WTC11 (cell line): ENCODE data around the gene WNT7A. TPM values are rescaled to one million over a fixed set of nuclear protein-coding genes. Genes with fewer than 3 reads are reported as not detected.
"Not testable (repeated sequence)": the region's sequence is repeated elsewhere in the genome, so short reads cannot be mapped to it uniquely, and the experiment has no call there.

Experiments used
- ATAC-seq: fragments of 200-7000 bp; cut with Tn5 transposase; 2 replicates; pipeline ENCODE4 v1.10.0; 2021; ENCODE audit warnings: mild to moderate bottlenecking, moderate library complexity
- Bru-seq: library from RNA; stranded (reverse); fragments of 400-500 nt; gene quantifications from one replicate; lab custom pipeline; 2021; lab: Mats Ljungman, UMichigan
- CTCF ChIA-PET: fragments of 300-600 bp; sonication (Branson Sonifier 250); formaldehyde crosslinking; loops from one replicate; lab custom pipeline; 2021; ENCODE audit warnings: antibody characterized with exemption; lab: Charles Lee
- POLR2A ChIA-PET: fragments of 350-600 bp; sonication (Branson Sonifier 250); formaldehyde crosslinking; loops from one replicate; lab custom pipeline; 2021; ENCODE audit warnings: antibody characterized with exemption; lab: Charles Lee
- DNase-seq: peaks from one replicate; pipeline ENCODE4 v3.0.0; 2021; ENCODE audit warnings: low spot score
- H3K27ac Mint-ChIP-seq: 2 replicates; pipeline ENCODE4 v1.8.0; 2021; ENCODE audit warnings: mixed read lengths
- H3K27me3 Mint-ChIP-seq: 2 replicates; pipeline ENCODE4 v1.8.0; 2021; ENCODE audit warnings: low read depth, mild to moderate bottlenecking, moderate library complexity, mixed read lengths
- H3K36me3 Mint-ChIP-seq: 2 replicates; pipeline ENCODE4 v1.8.0; 2021; ENCODE audit warnings: mixed read lengths
- H3K4me1 Mint-ChIP-seq: 2 replicates; pipeline ENCODE4 v1.8.0; 2022; ENCODE audit warnings: mixed read lengths
- H3K4me3 Mint-ChIP-seq: 2 replicates; pipeline ENCODE4 v1.8.0; 2021; ENCODE audit warnings: mild to moderate bottlenecking, moderate library complexity, mixed read lengths
- H3K9me3 Mint-ChIP-seq: 2 replicates; pipeline ENCODE4 v1.8.0; 2021; ENCODE audit warnings: mixed read lengths
- ATF1 ChIP-seq: sonication (generic); formaldehyde crosslinking; IDR thresholded peaks from 2 replicates; pipeline ENCODE4 v1.8.1; 2023; ENCODE audit warnings: mild to moderate bottlenecking, moderate library complexity, missing genetic modification reagents
- CREB1 ChIP-seq: sonication (generic); formaldehyde crosslinking; IDR thresholded peaks from 2 replicates; pipeline ENCODE4 v1.8.0; 2023; ENCODE audit warnings: mild to moderate bottlenecking, missing genetic modification reagents
- ETV6 ChIP-seq: sonication (generic); formaldehyde crosslinking; IDR thresholded peaks from 2 replicates; pipeline ENCODE4 v1.8.1; 2022; ENCODE audit warnings: mild to moderate bottlenecking, missing genetic modification reagents
- FOXP1 ChIP-seq: sonication (generic); formaldehyde crosslinking; IDR thresholded peaks from 2 replicates; pipeline ENCODE4 v1.8.0; 2022; ENCODE audit warnings: missing genetic modification reagents, mild to moderate bottlenecking, moderate library complexity, borderline replicate concordance
- IRF2 ChIP-seq: sonication (generic); formaldehyde crosslinking; IDR thresholded peaks from 2 replicates; pipeline ENCODE4 v1.8.0; 2022; ENCODE audit warnings: low read depth, missing genetic modification reagents, borderline replicate concordance
- SMAD4 ChIP-seq: sonication (generic); formaldehyde crosslinking; IDR thresholded peaks from 2 replicates; pipeline ENCODE4 v1.8.0; 2022; ENCODE audit warnings: mild to moderate bottlenecking, missing genetic modification reagents
- TEAD4 ChIP-seq: sonication (generic); formaldehyde crosslinking; IDR thresholded peaks from 2 replicates; pipeline ENCODE4 v1.8.0; 2022; ENCODE audit warnings: mild to moderate bottlenecking, missing genetic modification reagents
- TP53 ChIP-seq: sonication (generic); formaldehyde crosslinking; IDR thresholded peaks from 2 replicates; pipeline ENCODE4 v1.8.1; 2023; ENCODE audit warnings: mild to moderate bottlenecking, missing genetic modification reagents
- ZNF232 ChIP-seq: sonication (generic); formaldehyde crosslinking; IDR thresholded peaks from 2 replicates; pipeline ENCODE4 v1.8.0; 2022; ENCODE audit warnings: mild to moderate bottlenecking, missing genetic modification reagents
- ZNF263 ChIP-seq: sonication (generic); formaldehyde crosslinking; IDR thresholded peaks from 2 replicates; pipeline ENCODE4 v1.8.1; 2022; ENCODE audit warnings: low read depth, mild to moderate bottlenecking, moderate library complexity, missing genetic modification reagents
- ZNF423 ChIP-seq: fragments of 250-450 bp; sonication (Bioruptor Pico); IDR thresholded peaks from 2 replicates; pipeline ENCODE4 v2.1.2; 2022; ENCODE audit warnings: mild to moderate bottlenecking, moderate library complexity
- long read RNA-seq, 3 experiments: library from RNA in 1 of 3; library from capped mRNA in 1 of 3; library from polyadenylated mRNA in 1 of 3; unstranded in 2 of 3; stranded (forward) in 1 of 3; transcript quantifications; one replicate each; pipeline ENCODE4 v2.0.0, GENCODE V29; 2021
- total RNA-seq: library from RNA; stranded (reverse); gene quantifications from 3 replicates; pipeline ENCODE4 v1.2.3, GENCODE V29; 2021
- TF ChIP-seq, protein P1 (sequence below): fragments of 200-600 bp; IDR thresholded peaks from 2 replicates; pipeline ENCODE4 v1.8.0; 2022; ENCODE audit warnings: antibody characterized with exemption
- TF ChIP-seq, protein P2 (sequence below): sonication (generic); formaldehyde crosslinking; IDR thresholded peaks from 2 replicates; pipeline ENCODE4 v1.8.1; 2023; ENCODE audit warnings: mild to moderate bottlenecking, moderate library complexity, missing genetic modification reagents
- TF ChIP-seq, protein P3 (sequence below): sonication (generic); formaldehyde crosslinking; IDR thresholded peaks from 2 replicates; pipeline ENCODE4 v1.8.0; 2023; ENCODE audit warnings: missing genetic modification reagents, mild to moderate bottlenecking, borderline replicate concordance
- TF ChIP-seq, protein P4 (sequence below): fragments of 250-450 bp; sonication (Bioruptor Pico); IDR thresholded peaks from 2 replicates; pipeline ENCODE4 v2.1.2; 2022; ENCODE audit warnings: mild to moderate bottlenecking, moderate library complexity
- TF ChIP-seq, protein P5 (sequence below): sonication (generic); formaldehyde crosslinking; IDR thresholded peaks from 2 replicates; pipeline ENCODE4 v1.8.0; 2022; ENCODE audit warnings: mild to moderate bottlenecking, missing genetic modification reagents
- TF ChIP-seq, protein P6 (sequence below): sonication (generic); formaldehyde crosslinking; IDR thresholded peaks from 2 replicates; pipeline ENCODE4 v1.8.1; 2022; ENCODE audit warnings: low read depth, missing genetic modification reagents, borderline replicate concordance

WNT7A gene
- total RNA-seq = 0.04 to 0.07 TPM in 2 of 3 replicates, not detected in the other
- percentile 1 among the genes with signal in this experiment for Bru-seq, nascent RNA
- long read RNA-seq, experiment 1 = 0 reads
- long read RNA-seq, experiment 2 = 0 reads
- long read RNA-seq, experiment 3 = 0 reads

DNA sequence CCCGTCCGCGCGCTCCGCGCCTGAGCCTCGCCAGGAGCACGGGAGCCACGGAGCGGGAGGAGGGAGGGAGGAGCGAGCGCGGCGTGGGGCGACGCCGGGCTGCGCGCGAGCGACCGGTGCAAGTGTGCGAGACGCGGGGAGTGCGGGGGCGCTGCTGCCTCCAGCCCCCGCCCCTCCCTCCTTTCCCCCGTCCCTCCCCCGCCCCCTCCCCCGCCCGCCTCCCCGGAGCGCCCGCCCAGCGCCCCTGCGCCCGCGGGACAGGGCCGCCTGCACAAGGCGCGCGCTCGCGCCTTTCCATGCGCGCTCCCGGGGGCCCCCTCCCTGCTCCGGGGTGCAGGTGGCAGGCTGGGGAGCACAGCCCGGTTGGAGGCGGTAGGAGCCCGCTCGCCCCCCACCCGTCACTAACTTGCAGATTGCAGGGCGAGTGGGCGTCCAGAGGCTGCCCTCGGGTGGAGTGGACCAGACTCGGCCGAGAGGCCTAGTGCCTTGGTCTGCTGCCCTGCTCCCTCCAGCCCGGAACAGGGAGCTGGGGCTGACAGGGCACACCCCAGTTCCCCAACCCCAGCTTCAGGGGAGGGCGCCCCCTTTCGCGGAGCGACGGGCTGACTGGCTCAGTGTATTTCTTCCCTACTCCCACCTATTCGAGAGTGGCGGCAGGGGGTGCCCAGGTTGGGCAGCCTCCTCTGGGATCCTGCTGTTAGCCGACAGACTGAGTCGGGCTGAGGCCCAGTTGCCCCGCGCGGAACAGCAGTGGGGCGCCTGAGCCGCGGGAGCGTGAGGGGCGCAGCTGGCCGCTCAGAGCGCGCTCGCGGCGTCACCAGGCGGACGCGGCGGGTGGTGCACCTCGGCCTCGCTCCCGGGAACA is at the start of gene WNT7A:
WNT7A (minus strand) TSS at position 126 of the 865 bp plus-strand sequence. CDS start 255 bp downstream, outside the sequence.
- POLR2A ChIA-PET = no interaction called here
- CTCF ChIA-PET = interaction anchor here (0.5 to 4.1 kb wide), 43 partner anchors 10 to 1135 kb away, joined by 3 to 103 read pairs (median 4); partner anchors contain the start of gene HDAC11
- peak; percentile 68 for DNase-seq
- Mint-ChIP-seq H3K27ac (no peak within 1 kb of the TSS), H3K27me3 (peaks cover 94% of the 10 kb centered on the region), H3K9me3 (no peaks in the 10 kb centered on the region), H3K36me3 (no peaks in the 10 kb centered on the region), H3K4me1 (no peaks in the 10 kb centered on the region; the same call in 1 of the 2 replicates), H3K4me3 (peak within 1 kb of the TSS; percentile 71)
- TF ChIP-seq, protein P1, sequence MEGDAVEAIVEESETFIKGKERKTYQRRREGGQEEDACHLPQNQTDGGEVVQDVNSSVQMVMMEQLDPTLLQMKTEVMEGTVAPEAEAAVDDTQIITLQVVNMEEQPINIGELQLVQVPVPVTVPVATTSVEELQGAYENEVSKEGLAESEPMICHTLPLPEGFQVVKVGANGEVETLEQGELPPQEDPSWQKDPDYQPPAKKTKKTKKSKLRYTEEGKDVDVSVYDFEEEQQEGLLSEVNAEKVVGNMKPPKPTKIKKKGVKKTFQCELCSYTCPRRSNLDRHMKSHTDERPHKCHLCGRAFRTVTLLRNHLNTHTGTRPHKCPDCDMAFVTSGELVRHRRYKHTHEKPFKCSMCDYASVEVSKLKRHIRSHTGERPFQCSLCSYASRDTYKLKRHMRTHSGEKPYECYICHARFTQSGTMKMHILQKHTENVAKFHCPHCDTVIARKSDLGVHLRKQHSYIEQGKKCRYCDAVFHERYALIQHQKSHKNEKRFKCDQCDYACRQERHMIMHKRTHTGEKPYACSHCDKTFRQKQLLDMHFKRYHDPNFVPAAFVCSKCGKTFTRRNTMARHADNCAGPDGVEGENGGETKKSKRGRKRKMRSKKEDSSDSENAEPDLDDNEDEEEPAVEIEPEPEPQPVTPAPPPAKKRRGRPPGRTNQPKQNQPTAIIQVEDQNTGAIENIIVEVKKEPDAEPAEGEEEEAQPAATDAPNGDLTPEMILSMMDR = peak; percentile 37
- 0 out of 2 replicates have a peak, but pooled peaks have one; percentile 47 for TF ChIP-seq ATF1 (CRISPR knock-in tag)
- no peak for TF ChIP-seq TP53 (CRISPR knock-in tag)
- TF ChIP-seq, protein P2, sequence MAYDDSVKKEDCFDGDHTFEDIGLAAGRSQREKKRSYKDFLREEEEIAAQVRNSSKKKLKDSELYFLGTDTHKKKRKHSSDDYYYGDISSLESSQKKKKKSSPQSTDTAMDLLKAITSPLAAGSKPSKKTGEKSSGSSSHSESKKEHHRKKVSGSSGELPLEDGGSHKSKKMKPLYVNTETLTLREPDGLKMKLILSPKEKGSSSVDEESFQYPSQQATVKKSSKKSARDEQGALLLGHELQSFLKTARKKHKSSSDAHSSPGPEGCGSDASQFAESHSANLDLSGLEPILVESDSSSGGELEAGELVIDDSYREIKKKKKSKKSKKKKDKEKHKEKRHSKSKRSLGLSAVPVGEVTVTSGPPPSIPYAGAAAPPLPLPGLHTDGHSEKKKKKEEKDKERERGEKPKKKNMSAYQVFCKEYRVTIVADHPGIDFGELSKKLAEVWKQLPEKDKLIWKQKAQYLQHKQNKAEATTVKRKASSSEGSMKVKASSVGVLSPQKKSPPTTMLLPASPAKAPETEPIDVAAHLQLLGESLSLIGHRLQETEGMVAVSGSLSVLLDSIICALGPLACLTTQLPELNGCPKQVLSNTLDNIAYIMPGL (CRISPR knock-in tag) = peak; percentile 97
- TF ChIP-seq ZNF423 = peak; percentile 85
- TF ChIP-seq, protein P3, sequence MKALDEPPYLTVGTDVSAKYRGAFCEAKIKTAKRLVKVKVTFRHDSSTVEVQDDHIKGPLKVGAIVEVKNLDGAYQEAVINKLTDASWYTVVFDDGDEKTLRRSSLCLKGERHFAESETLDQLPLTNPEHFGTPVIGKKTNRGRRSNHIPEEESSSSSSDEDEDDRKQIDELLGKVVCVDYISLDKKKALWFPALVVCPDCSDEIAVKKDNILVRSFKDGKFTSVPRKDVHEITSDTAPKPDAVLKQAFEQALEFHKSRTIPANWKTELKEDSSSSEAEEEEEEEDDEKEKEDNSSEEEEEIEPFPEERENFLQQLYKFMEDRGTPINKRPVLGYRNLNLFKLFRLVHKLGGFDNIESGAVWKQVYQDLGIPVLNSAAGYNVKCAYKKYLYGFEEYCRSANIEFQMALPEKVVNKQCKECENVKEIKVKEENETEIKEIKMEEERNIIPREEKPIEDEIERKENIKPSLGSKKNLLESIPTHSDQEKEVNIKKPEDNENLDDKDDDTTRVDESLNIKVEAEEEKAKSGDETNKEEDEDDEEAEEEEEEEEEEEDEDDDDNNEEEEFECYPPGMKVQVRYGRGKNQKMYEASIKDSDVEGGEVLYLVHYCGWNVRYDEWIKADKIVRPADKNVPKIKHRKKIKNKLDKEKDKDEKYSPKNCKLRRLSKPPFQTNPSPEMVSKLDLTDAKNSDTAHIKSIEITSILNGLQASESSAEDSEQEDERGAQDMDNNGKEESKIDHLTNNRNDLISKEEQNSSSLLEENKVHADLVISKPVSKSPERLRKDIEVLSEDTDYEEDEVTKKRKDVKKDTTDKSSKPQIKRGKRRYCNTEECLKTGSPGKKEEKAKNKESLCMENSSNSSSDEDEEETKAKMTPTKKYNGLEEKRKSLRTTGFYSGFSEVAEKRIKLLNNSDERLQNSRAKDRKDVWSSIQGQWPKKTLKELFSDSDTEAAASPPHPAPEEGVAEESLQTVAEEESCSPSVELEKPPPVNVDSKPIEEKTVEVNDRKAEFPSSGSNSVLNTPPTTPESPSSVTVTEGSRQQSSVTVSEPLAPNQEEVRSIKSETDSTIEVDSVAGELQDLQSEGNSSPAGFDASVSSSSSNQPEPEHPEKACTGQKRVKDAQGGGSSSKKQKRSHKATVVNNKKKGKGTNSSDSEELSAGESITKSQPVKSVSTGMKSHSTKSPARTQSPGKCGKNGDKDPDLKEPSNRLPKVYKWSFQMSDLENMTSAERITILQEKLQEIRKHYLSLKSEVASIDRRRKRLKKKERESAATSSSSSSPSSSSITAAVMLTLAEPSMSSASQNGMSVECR (CRISPR knock-in tag) = no peak; the same call in 1 of the 2 replicates
- peak; percentile 52 for ATAC-seq

DNA sequence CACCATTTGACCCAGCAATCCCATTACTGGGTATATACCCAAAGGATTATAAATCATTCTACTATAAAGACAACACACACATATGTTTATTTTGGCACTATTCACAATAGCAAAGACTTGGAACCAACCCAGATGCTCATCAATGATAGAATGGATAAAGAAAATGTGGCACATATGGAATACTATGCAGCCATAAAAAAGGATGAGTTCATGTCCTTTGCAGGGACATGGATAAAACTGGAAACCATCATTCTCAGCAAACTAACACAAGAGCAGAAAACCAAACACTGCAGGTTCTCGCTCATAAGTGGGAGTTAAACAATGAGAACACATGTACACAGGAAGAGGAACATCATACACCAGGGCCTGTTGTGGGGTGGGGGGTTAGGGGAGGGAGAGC is 48.9 kb upstream of the WNT7A start:
- peaks cover 65% of the 10 kb centered on the region for H3K9me3 Mint-ChIP-seq
- H3K36me3 Mint-ChIP-seq = peaks cover 14% of the 10 kb centered on the region
- H3K27ac Mint-ChIP-seq, CTCF ChIA-PET, POLR2A ChIA-PET, ATAC-seq, H3K4me1 Mint-ChIP-seq, H3K4me3 Mint-ChIP-seq, DNase-seq: not testable (repeated sequence)
- H3K27me3 Mint-ChIP-seq = peaks cover 30% of the 10 kb centered on the region

DNA sequence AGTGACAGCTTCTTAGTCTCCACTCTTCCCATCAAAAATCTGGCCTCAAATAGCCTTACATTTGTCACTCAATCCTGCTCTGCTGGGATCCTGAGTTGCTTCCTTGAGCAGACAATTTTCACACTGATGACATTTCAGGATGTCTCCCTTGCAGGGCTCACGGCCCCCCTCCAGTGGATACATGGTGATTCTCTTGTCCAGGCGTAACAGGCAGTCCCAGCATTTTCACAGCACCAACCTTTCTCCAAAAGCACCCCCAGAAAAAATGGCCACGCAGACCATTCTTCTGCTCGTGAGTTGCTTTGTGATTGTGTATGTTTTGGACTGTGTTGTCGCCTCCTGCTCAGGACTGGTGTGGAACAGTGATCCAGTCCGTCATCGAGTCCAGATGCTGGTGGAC is 47.4 kb upstream of the WNT7A start:
- DNase-seq = peak; percentile 22
- ATAC-seq = peak; percentile 48; the same call in 1 of the 2 replicates
- H3K9me3 Mint-ChIP-seq = peaks cover 63% of the 10 kb centered on the region
- CTCF ChIA-PET = interaction anchor here (0.6 kb wide), 1 partner anchor 31 kb away, joined by 3 read pairs; no protein-coding TSS in a partner anchor
- H3K27ac Mint-ChIP-seq = no peak overlapping the region
- POLR2A ChIA-PET = no interaction called here
- H3K4me3 Mint-ChIP-seq = no peak overlapping the region
- peaks cover 14% of the 10 kb centered on the region for H3K36me3 Mint-ChIP-seq
- H3K4me1 Mint-ChIP-seq = no peaks in the 10 kb centered on the region
- peaks cover 26% of the 10 kb centered on the region for H3K27me3 Mint-ChIP-seq
- TF ChIP-seq FOXP1 = no peak
- TF ChIP-seq ZNF232 (CRISPR knock-in tag) = no peak
- TF ChIP-seq ZNF263 = no peak
- TF ChIP-seq ZNF423 = no peak
- TF ChIP-seq, protein P4, sequence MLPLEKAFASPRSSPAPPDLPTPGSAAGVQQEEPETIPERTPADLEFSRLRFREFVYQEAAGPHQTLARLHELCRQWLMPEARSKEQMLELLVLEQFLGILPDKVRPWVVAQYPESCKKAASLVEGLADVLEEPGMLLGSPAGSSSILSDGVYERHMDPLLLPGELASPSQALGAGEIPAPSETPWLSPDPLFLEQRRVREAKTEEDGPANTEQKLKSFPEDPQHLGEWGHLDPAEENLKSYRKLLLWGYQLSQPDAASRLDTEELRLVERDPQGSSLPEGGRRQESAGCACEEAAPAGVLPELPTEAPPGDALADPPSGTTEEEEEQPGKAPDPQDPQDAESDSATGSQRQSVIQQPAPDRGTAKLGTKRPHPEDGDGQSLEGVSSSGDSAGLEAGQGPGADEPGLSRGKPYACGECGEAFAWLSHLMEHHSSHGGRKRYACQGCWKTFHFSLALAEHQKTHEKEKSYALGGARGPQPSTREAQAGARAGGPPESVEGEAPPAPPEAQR (CRISPR knock-in tag) = no peak
- TF ChIP-seq, protein P5, sequence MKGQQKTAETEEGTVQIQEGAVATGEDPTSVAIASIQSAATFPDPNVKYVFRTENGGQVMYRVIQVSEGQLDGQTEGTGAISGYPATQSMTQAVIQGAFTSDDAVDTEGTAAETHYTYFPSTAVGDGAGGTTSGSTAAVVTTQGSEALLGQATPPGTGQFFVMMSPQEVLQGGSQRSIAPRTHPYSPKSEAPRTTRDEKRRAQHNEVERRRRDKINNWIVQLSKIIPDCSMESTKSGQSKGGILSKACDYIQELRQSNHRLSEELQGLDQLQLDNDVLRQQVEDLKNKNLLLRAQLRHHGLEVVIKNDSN (CRISPR knock-in tag) = no peak
- TF ChIP-seq IRF2 (CRISPR knock-in tag) = no peak
- TF ChIP-seq SMAD4 = no peak
- no peak for TF ChIP-seq TEAD4 (CRISPR knock-in tag)
- TF ChIP-seq CREB1 (CRISPR knock-in tag) = no peak
- TF ChIP-seq ETV6 = no peak
- TF ChIP-seq, protein P6, sequence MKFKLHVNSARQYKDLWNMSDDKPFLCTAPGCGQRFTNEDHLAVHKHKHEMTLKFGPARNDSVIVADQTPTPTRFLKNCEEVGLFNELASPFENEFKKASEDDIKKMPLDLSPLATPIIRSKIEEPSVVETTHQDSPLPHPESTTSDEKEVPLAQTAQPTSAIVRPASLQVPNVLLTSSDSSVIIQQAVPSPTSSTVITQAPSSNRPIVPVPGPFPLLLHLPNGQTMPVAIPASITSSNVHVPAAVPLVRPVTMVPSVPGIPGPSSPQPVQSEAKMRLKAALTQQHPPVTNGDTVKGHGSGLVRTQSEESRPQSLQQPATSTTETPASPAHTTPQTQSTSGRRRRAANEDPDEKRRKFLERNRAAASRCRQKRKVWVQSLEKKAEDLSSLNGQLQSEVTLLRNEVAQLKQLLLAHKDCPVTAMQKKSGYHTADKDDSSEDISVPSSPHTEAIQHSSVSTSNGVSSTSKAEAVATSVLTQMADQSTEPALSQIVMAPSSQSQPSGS = no peak
